CD4-positive, alpha-beta T cell treated with Interferon gamma for 1 hour (primary cell): ENCODE results near the gene NR1H3.
A peak's percentile ranks its signal among the peaks of the same experiment; 100 is the strongest.

Experiments
- DNase-seq: peaks from one replicate; pipeline ENCODE4 v3.0.0-alpha.2; 2020

NR1H3 gene

DNA sequence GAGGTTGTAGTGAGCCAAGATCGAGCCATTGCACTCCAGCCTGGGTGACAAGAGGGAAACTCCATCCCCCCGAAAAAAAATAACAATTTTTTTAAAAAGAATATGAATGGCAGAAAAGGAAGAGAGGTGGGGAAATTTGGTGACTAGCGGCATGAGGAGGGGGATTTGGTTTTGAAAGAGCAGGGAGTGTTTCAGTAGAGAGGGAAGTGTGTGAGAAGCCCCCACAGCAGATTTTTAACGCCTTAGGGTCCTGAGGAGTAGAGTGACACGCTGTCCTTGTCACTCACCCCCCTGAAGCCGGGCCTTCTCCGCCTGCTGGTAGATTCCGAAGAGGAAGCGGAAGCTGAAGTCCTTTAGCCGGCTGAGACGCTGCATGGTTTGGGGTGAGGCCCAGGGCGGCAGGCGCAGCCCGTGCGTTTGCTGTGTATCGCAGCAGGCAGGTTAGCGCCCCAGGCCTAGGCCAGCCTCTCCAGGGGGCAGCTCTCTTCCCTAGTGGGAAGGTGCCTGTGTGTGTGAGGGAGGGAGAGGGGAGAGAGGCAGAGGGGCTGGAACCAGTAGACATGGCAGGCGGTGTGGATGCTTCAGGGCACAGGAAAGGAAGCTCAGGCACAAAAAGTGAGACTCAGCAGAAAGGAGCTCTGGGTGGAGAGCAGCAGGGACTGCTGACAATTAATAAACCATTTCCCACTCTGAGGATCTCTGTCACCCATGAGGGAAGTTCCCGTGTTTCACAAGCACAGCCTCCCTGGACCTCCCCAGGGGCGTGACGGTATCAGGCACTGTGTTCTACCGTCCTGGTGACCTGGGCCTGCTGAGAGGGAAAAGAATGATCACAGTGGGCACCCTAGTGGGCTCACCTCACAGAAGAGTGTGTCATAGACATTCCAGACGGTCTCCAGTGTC lies 13.1 kb upstream of the NR1H3 start:
- DNase-seq = peak; percentile 32

DNA sequence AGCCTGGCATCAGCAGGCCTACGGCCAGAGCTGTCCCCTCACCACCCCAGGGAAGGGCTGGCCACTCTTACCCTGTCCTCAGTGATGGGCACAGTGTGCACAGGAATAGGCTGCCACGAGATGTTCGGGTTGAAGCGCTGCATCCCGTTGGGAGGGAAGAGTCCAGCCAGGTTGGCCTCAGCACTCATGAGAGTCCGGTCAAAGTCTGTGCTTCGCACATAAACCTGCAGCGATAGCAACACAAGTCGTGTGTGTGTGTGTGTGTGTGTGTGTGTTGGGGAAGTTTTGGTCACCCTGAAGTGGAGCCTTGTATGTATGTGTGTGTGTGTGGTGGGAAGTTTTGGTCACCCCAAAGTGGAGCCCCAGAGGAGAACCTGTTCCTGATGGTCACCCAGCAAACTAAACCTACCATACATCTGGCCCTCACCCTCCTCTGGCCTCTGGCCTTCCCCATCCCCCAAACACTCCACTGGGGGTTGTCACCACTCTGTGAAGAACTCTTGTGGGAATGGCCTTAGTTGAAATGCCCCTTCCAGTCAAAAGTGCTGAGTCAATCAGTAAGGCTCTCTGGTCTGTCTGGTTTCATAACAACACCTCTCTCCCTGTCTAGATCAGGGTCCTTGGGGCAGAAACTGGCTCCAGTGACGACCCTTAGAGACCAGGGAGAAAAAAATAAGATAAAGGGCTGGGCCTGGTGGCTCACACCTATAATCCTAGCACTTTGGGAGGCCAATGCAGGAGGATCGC lies 12.0 kb upstream of the NR1H3 start:
- DNase-seq = no peak

DNA sequence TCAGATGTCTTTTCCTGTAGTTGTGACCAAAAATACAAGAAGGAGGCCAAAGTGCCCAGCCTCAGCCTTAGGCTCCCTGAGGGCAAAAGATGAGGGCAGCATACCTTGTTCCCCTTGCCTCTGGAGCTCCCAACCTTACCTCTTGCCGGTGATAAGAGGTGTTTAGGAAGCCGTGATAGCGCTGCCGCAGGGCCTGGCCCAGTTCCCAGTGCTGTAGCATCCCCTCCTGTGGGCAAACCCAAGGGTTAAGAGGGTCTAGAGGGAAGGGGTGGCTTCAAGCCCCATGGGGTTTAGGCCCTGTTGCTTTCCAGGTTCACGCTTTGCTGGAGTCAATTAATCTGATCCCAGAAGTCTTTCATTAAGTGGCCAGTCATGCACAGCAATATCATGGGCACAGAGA lies 10.3 kb upstream of the NR1H3 start:
- no peak for DNase-seq

DNA sequence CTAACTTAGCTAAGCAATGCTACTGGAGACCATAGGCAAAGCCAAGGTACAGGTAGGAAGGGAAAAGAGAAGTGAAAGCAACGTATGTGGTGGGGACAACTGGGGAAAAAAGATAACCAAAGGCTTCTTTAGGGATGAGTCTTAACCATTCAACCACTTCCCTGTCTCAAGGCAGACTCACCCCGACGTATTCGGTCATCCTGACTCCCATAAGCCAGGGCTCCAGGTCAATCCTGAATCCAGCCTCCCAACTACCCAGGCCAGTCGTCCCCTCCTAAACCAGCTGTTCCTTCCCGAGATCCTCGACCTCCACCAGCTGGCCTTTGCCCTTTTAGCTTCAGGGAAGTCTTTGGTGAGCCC lies 9.5 kb upstream of the NR1H3 start:
- no peak for DNase-seq

DNA sequence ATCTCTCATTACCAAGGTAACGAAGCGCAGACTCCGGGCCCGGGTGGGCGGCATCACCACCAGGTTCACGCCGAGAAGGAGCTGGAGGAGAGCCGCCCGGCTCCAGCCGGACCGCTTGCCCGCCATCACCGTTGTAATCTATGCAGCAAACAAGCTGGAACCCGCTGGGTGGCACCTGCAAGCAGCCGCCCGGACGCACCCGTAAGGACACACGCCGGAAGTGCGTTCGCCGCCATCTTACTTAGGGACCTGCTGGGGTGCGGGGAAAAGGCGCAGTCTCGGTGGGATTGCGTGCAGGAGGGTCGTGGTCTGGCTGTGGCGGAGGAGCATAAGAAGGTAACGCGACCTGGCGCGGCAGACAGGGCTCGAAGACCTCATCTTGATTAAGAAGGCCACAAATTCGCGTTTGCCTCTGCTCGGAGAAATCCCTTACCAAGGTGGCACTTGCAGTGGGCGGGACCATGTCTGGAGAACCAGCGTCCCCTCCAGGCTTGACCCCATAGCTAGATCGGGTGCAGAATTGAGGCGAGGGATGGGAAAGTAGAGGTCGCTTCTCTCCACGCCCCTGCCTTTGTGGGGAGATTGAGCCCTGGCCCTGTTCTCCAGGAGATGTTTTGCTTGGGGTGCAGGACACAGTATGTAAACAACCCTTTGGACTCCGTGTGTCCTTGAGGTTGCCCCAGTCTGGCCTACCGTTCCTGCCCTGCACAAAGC lies 9.0 kb upstream of the NR1H3 start, which contains the start of gene ACP2:
TSS of gene ACP2 (minus strand) at position 151 of the 714 bp plus-strand sequence. CDS start at position 126, 25 bp downstream.
- peak; percentile 83 for DNase-seq

DNA sequence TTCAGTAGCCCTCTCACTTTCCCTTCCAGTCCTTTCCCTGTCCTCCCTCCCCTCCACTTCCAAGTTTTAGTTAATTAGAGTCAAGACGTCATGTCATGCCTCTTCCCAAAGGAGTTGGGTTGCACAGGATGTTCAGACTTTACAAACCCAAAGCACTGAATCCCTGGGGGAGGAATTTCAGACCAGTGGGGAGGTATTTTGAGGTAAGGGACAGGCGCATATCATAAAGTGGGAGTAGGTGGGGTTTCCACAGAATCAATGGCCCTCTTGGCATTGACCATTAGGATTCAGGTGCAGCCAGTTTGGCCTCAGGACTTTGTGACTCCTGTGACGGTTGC lies 8.4 kb upstream of the NR1H3 start:
- DNase-seq = no peak

GRCh38 chr11:47251751-47252150 lies 6.0 kb upstream of the NR1H3 start:
- DNase-seq = no peak

DNA sequence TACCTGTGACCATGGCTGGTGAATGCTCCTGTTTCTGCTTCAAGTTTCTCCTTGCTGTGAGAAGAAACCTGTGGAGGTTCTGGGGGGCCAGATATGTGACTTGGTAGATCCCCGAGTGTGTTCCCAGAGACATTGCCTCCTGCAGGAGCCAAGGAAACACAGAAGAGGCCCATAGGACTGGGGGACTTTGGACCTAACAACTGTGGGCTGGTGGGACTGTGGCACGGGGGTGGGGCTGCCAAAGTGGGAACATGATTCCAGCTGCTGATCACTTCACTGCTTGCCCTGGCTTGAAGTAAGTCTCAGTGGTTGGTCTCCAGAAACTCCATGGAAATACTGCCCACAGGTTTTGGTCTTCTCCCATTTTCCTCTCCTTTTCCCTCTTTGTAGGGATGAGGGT lies 4.1 kb upstream of the NR1H3 start:
- DNase-seq = no peak

DNA sequence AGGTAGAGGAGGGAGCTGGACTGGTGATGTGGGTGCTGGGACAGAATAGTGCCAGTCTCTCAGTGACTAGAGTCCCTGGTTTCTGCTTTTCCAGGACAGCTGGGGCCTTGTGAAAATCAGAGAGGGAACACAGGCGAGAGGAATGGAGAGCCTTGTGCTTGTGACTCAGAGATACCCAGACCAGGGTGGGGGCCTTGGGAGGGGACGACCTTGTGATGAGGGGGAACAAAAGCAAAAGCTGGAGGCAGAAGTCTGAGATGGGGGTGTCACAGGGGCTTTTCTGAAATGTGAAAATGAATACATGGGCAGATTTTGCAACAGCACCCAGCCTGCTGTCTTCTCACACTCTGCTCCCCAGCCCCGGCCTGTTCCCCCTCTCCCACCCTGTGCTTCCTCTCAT lies 3.4 kb upstream of the NR1H3 start:
- DNase-seq = peak; percentile 8

GRCh38 chr11:47256374-47256773 lies 1.4 kb upstream of the NR1H3 start:
- no peak for DNase-seq

DNA sequence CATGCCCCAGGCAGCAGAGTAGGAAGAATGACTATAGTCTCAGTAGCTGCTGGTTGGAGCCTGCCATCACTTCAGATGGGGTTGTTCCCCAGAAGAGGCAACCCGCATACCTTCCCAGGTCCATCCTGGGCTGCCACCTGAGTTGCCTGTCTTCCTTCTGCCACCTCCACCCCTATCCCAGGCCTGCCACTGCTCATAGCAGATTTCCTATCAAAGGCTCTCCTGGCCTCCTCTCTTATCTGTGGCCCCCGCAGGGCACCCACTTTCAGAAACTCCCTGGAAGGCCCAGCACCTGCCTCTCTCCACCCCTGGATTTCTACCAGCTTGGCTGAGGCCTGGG lies 649 bp upstream of the NR1H3 start:
- no peak for DNase-seq

GRCh38 chr11:47258317-47258902 lies 614 bp downstream of the NR1H3 start:
- no peak for DNase-seq

DNA sequence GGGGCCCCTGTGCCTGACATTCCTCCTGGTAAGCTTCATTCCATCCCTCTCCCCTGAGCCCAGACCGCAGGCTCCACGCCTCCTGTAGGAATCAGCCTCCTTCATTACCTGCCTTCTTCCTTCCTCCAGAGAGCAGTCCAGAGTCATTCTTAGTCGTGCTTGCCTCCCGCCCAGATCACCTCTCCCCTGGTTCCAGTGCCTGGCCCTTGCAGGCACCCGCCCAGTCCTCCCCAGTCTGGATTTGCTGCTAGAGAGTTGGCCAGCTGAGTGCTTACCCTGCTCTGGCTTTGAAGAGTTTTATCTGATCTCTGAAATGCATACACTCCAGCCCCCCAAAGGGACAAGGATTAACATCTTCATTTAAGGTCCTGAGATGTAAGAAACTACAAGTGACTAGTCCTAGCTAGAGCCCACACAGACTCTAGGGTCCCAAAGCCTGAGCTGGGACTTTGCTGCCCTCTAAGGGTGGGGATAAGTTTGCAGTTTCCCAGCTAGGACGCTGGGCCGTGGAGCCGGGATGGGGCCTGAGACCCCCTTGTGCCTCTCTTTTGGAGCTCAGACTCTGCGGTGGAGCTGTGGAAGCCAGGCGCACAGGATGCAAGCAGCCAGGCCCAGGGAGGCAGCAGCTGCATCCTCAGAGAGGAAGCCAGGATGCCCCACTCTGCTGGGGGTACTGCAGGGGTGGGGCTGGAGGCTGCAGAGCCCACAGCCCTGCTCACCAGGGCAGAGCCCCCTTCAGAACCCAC lies 1.6 kb downstream of the NR1H3 start:
- DNase-seq = peak; percentile 22

DNA sequence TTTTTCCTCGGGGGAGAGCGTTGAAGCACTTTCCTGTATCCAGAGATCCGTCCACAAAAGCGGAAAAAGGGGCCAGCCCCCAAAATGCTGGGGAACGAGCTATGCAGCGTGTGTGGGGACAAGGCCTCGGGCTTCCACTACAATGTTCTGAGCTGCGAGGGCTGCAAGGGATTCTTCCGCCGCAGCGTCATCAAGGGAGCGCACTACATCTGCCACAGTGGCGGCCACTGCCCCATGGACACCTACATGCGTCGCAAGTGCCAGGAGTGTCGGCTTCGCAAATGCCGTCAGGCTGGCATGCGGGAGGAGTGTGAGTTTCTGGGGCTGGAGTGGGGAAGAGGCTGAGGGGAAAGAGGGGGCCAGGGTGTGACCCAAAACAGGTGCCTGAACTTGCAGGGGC lies 2.6 kb downstream of the NR1H3 start:
- DNase-seq = no peak

GRCh38 chr11:47261291-47261800 lies 3.5 kb downstream of the NR1H3 start:
- no peak for DNase-seq

- no peak for DNase-seq
These were observed 6.3 kb downstream of the NR1H3 start for GRCh38 chr11:47264119-47264518.

DNA sequence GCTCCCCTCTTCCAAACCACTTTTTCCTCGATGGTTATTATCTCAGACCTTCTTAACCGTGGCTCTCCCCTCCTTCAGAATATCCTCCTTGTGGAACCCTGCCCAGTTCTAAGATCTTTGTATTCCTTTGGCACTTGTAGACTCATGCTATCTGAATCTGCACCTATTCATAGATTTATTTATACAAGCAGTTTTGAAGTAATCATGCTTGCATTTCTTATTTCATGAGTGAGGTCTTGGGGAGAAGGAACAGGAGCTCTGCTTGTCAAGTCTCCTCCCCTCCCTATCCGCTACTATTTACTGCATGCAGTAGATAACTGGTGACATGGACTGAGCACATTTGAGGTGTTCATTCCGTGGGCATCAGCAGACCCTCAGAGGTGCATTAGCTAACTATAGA lies 6.7 kb downstream of the NR1H3 start:
- DNase-seq = no peak

GRCh38 chr11:47267876-47268275 lies 10.1 kb downstream of the NR1H3 start:
- no peak for DNase-seq

DNA sequence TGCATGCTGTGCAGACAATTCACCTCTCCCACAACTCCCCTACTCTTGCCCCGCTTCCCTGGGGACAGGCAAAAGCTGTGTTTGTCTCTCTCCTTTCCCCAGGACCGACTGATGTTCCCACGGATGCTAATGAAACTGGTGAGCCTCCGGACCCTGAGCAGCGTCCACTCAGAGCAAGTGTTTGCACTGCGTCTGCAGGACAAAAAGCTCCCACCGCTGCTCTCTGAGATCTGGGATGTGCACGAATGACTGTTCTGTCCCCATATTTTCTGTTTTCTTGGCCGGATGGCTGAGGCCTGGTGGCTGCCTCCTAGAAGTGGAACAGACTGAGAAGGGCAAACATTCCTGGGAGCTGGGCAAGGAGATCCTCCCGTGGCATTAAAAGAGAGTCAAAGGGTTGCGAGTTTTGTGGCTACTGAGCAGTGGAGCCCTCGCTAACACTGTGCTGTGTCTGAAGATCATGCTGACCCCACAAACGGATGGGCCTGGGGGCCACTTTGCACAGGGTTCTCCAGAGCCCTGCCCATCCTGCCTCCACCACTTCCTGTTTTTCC lies 10.7 kb downstream of the NR1H3 start:
- no peak for DNase-seq

DNA sequence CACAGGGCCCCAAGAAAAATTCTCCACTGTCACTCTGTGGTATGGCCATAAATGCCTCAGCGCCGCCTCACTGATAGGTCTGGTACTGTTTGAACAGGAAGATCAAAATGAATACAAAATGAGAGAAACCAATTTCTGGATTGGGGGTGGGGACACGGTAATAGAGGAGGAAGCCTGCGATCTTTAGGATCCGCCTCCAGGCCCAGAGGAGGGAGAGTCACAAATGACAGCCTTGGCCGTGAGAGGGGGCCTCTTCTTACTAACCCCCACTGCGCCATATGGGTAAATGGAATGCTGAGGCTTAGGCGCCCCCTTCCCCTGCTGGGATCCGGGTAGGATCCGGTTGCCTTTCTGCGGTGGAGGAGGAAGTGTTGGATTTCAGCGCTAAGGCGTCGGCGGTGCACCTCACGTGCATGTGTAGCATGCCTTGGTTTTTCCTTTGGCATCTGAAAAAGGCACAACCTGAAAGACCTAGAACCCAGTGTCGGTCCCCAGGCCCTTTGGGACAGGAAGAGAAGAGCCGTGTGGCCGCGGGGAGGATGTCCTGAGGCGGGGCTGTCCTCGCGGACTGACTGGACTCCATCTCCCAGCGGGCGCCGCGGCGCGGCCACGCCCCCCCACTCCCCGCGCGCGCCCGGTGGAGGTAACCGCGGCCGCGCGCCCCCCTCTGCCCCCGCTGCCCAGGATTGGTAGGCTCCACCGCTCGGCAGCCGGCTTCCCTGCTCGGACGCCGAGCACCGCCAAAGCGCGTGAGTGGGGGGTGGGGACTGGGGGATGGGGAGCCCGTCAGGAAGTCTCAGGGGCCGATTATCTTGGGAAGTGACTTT lies 11.4 kb downstream of the NR1H3 start:
- DNase-seq = peak; percentile 85

- peak; percentile 91 for DNase-seq
These were observed 12.1 kb downstream of the NR1H3 start, which contains the start of gene MADD for GRCh38 chr11:47269829-47270305. Gene MADD (plus strand): TSS chr11:47270133.
